ENCODE measurements around the gene CSNK2A1. TPM values are rescaled to one million over a fixed set of nuclear protein-coding genes. Genes with fewer than 3 reads are reported as not detected.
"Not testable (repeated sequence)": the region's sequence is repeated elsewhere in the genome, so short reads cannot be mapped to it uniquely, and the experiment has no call there.

Gene CSNK2A1
- total RNA-seq, 1 donor from 2014 or later = 111 TPM

DNA sequence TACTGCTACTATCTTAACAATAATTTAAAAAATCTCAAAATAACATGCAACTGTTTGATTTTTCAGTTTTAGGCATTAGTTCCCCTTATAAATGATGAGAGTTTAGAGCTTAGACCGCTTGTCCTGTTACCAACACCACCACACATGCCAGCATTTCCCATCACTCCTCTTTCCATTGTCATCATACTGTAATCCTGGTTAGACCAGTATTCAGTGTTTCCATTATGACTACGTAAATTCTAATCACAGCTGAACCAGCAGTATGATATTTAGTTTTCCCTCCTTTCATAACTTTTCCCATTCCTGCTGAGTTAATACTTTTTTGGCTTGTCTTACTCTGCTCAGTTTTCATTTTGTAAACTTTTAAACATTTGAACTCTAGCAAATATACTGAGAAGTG lies 69.0 kb downstream of the CSNK2A1 start:
- intact Hi-C loops (cut with DNase I) = no loop called here
- DNase-seq (ENCODE audit: low spot score) = no peak

GRCh38 chr20:472889-473292 lies 70.7 kb downstream of the CSNK2A1 start:
- intact Hi-C loops (cut with DNase I) = no loop called here
- DNase-seq (ENCODE audit: low spot score) = no peak

GRCh38 chr20:472137-472846 lies 71.3 kb downstream of the CSNK2A1 start:
- intact Hi-C loops (cut with DNase I) = no loop called here
- DNase-seq (ENCODE audit: low spot score) = no peak

DNA sequence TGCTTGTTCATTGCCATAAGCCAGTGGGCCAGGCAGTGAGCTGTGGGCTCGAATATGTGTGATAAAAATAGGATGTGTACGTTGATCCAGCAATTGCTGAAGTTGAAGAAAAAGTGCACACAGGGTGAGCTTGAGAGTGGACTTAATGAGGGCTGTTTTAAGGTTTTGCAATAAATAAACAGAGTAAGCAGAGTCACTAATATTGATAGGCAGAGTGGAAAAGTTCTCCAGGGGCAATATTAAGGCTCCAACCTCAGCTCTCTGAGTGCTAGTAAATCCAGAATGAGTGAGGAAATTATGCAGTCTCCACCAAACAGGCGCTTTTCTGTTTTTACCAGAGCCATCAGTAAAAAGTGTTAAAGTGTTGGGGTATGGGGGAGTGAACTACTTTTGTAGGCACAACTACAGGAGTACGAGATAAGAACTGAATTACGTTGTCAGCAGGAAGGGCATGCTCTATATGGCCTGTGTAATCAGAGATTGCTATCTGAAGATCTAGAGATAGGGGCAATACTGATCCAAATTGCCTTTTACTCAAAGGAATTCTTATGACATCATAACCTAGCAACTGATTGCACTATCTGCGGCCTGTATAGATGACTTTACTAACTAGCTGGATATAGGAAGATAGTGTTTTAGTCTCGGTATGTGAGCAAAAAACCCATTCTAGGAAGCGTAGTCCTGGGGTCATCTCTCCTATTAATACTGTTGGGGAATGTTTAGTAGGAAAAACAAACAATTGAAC lies 73.7 kb downstream of the CSNK2A1 start:
- intact Hi-C loops (cut with DNase I) = no loop called here
- DNase-seq (ENCODE audit: low spot score) = no peak

DNA sequence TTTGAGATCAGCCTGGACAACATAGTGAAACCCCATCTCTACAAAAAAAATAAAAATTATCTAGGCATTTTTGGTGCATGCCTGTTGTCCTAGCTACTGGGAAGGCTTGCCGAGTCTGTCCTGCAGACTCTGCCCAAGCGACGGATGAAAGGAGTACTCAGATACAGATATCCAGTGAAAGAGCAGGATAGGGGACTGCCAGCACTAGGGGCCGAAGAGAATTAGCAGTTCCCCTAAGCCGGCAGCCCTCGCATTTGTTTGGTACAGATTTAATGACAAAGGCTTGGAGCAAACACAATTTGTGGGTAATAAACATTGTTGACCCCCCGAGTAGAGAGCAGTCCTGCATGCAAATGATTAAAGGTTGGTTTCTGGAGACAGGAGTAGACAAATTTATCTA lies 75.8 kb downstream of the CSNK2A1 start:
- no peak for DNase-seq (ENCODE audit: low spot score)

DNA sequence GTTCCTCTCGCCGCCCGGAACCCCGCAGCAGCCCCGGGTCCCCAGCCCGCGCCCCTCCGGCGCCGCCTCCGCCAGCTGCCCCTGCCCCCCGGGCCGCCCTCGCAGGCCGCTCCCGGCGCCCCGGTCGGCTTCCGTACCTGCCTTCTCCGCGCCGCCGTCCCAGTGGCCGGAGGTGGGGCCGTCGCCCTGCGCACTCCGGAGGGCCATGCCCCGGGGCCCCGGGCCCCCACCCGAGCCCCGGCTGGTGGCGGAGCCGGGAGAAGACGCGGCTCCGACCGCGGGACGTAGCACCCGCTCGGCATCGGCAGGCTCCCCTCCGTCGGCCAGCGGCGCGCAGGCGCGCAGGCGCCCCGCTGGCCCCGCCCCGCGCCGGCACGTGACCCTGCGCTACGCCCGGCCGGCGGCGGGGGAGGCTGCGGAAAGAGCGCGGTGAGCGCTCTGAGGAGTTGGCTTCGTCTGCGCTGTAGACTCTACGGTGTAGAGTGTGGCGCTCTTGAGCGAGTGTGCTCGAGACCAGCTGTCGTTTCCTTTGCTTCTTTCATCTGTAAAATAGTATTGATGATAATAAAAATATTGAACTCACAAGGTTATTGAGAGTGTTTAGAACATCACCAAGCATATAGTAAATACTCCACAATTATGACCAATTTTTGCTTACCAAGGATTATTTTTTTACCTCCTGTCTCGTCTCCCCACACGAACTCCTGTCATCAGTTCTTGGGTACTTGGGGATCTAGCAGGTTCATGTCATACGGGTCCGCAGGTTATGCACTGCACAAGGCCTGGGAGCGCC lies 81.2 kb downstream of the CSNK2A1 start, which contains the start of gene TBC1D20:
Gene TBC1D20, minus strand, starts transcription at position 335 of the 793 bp plus-strand sequence. Its CDS starts 128 bp downstream, at position 207.
- DNase-seq (ENCODE audit: low spot score) = peak; percentile 92
- intact Hi-C loops (cut with DNase I) = loop anchor here (2.0 to 5.0 kb wide), 4 partner anchors 18 to 110 kb away; partner anchors contain the start of genes CSNK2A1 and RBCK1

More for the DNA sequence above, 75.8 kb downstream of the CSNK2A1 start:
- intact Hi-C loops (cut with DNase I) = no loop called here

- peak; percentile 80 for DNase-seq (ENCODE audit: low spot score)
- intact Hi-C loops (cut with DNase I) = loop anchor here (2.0 to 5.0 kb wide), 4 partner anchors 17 to 109 kb away; partner anchors contain the start of genes CSNK2A1 and RBCK1
Observed at GRCh38 chr20:461254-462198, 82.1 kb downstream of the CSNK2A1 start.

DNA sequence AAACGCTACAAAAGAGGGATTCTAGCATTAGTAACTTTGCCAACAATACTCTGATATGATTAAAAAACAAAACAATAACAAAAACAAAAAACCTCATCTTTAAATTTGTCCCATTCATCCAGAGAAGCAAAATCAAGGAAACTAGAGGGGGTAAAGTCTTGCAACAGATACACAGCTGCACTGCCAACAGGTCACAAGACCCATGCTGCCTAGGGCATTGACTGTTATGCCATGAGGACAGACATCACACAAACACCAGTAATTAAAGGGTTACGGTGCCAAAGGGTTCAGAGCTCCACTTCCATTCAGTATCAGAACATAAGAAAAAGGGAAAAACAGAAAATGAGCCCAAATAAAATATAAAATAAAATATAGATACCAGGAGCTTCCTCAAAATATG lies 82.9 kb downstream of the CSNK2A1 start:
- no peak for DNase-seq (ENCODE audit: low spot score)

GRCh38 chr20:460180-460579 lies 83.4 kb downstream of the CSNK2A1 start:
- DNase-seq (ENCODE audit: low spot score) = no peak
- intact Hi-C loops (cut with DNase I) = loop anchor here (5.0 kb wide), 3 partner anchors 53 to 108 kb away; partner anchors contain the start of genes CSNK2A1 and RBCK1

More for the DNA sequence above, 82.9 kb downstream of the CSNK2A1 start:
- intact Hi-C loops (cut with DNase I) = loop anchor here (5.0 kb wide), 3 partner anchors 53 to 108 kb away; partner anchors contain the start of genes CSNK2A1 and RBCK1

DNA sequence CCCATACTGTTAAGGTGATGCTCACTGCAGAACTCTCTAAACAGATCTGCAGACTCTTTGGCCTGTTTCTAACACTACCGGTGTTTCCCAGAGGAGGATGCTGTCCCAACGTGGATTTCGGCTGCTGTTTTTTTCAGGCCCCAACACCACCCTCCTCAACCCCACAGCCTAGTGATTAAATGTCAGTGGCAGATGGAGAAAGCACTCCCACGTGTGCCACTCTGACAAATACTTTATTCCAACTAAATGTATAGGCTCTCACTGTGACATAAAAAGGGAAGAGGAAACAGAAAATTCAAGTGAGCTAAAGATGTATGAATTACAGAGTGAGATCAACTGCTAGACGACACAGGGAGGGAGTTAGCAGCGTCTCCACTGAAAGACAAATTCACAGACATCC lies 84.8 kb downstream of the CSNK2A1 start:
- intact Hi-C loops (cut with DNase I) = no loop called here
- no peak for DNase-seq (ENCODE audit: low spot score)

DNA sequence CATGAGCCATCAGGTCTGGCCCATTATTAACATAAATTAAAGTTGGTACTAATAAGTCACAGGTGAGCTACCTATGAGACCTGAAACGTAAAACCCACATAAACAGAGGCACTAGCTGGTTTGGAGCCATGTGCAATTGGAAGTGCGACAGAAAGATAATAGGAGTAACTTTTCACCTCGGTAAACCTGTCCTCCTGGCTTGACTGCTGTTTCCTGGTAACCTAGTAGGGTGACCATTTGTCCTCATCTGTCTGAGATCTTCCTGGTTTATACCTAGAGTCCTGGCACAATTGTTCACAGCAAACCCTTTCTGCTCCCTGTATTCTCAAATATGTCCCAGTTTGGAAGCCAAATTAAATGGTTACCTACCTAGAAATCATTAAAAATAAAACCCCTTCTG lies 88.6 kb downstream of the CSNK2A1 start:
- DNase-seq (ENCODE audit: low spot score) = no peak
- intact Hi-C loops (cut with DNase I) = no loop called here

DNA sequence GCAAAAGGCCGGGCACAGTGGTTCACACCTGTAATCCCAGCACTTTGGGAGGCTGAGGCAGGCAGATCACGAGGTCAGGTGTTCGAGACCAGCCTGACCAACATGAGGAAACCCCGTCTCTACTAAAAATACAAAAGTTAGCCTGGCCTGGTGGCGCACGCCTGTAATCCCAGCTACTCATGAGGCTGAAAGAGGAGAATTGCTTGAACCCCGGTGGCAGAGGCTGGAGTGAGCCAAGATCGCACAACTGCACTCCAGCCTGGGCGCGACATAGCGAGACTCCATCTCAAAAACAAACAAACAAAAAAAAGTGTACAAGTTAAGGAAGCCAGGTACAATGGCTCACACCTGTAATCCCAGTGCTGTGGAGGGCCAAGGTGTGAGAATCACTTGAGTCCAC lies 91.6 kb downstream of the CSNK2A1 start:
- intact Hi-C loops (cut with DNase I); DNase-seq (ENCODE audit: low spot score): not testable (repeated sequence)

- no peak for DNase-seq (ENCODE audit: low spot score)
- intact Hi-C loops (cut with DNase I) = loop anchor here (2.0 kb wide), 1 partner anchor 17 kb away; the partner anchor contains the start of gene TBC1D20
Observed at GRCh38 chr20:445514-446336, 97.9 kb downstream of the CSNK2A1 start.

DNA sequence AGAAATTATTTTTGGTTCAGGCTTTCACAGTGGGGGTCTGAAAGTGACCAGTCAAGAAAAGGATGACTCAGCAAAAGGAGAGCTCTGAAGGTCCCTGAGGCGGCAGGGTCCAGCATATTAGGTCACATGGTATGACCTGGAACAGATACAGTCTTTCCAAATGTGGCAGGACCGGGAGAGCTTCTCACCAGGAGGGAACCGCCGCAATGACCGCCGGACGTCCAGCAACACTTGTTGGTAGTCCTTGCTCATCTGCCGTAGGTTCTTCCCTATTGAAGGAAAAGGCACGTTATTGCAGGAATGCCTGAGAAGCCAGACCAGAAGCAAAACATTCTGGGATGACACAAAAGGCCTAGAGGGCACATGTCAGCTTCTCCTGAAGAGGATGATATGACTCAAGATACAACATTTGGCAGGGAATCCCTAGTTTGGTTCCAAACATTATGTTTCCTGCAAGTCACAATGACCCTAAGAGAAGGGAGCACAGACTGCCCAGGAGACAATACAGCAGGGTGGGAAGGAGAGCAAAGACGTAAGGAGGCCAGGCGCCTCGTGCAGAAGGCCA lies 98.6 kb downstream of the CSNK2A1 start:
- DNase-seq (ENCODE audit: low spot score) = no peak
- intact Hi-C loops (cut with DNase I) = loop anchor here (2.0 kb wide), 1 partner anchor 18 kb away; the partner anchor contains the start of gene TBC1D20

- intact Hi-C loops (cut with DNase I) = loop anchor here (2.0 kb wide), 1 partner anchor 19 kb away; the partner anchor contains the start of gene TBC1D20
- DNase-seq (ENCODE audit: low spot score) = no peak
Observed at GRCh38 chr20:444117-444516, 99.5 kb downstream of the CSNK2A1 start.

GRCh38 chr20:443223-443775 lies 100.3 kb downstream of the CSNK2A1 start:
- DNase-seq (ENCODE audit: low spot score) = no peak
- intact Hi-C loops (cut with DNase I) = no loop called here

DNA sequence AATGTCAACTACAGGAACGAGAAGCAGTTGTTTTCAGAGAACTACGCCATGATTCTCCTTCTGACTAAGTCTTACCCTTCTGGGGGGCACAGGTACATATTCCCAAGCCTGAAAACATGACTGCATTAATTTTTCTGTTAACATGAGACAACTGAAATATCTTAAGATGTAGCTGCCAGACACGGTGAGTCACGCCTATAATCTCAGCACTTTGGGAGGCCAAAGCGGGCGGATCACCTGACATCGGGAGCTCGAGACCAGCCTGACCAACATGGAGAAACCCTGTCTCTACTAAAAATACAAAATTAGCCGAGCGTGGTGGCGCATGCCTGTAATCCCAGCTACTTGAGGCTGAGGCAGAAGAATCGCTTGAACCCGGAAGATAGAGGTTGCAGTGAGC lies 103.0 kb downstream of the CSNK2A1 start:
- no peak for DNase-seq (ENCODE audit: low spot score)
- intact Hi-C loops (cut with DNase I) = no loop called here
